Mesodermal cell (in vitro differentiated cells): ENCODE measurements around the gene HDAC2. TPM values are rescaled to one million over a fixed set of nuclear protein-coding genes. Genes with fewer than 3 reads are reported as not detected.
A peak's percentile ranks its signal among the peaks of the same experiment; 100 is the strongest.
"Not testable (repeated sequence)": the region's sequence is repeated elsewhere in the genome, so short reads cannot be mapped to it uniquely, and the experiment has no call there.

Experiments
- H3K27ac ChIP-seq: 2 replicates; pipeline ENCODE4 v1.7.0; 2013; ENCODE audit warnings: mild to moderate bottlenecking, low read depth, low read length, moderate library complexity; ENCODE audit not compliant: severe bottlenecking
- H3K36me3 ChIP-seq: 2 replicates; pipeline ENCODE4 v1.7.1; 2013; ENCODE audit warnings: mild to moderate bottlenecking, low read length, moderate library complexity; ENCODE audit not compliant: control insufficient read depth, insufficient read depth
- H3K4me1 ChIP-seq: one replicate; pipeline ENCODE4 v1.7.1; 2013; ENCODE audit warnings: mild to moderate bottlenecking, low read length; ENCODE audit not compliant: insufficient read depth, control insufficient read depth, poor library complexity, severe bottlenecking
- H3K4me3 ChIP-seq: 2 replicates; pipeline ENCODE4 v1.7.0; 2013; ENCODE audit warnings: low read length, control low read depth, mild to moderate bottlenecking; ENCODE audit not compliant: insufficient read depth, poor library complexity, severe bottlenecking; ENCODE audit errors: extremely low read depth
- H3K9me3 ChIP-seq: 2 replicates; pipeline ENCODE4 v1.7.1; 2013; ENCODE audit warnings: mild to moderate bottlenecking, low read length, moderate library complexity; ENCODE audit not compliant: control insufficient read depth
- WGBS, 2 experiments: methylation state at CpG; one replicate each; pipeline ENCODE4 v1.1.5; 2013; ENCODE audit warnings: missing lambda C conversion rate in 2 of 2; ENCODE audit not compliant: insufficient coverage in 2 of 2; 5-methylcytosine and 5-hydroxymethylcytosine counted together
- polyA plus RNA-seq, 2 experiments: library from polyadenylated mRNA; stranded (reverse); fragments of 50-300 nt; gene quantifications; one replicate each; pipeline ENCODE4 v1.2.3, GENCODE V29; 2013

Gene HDAC2
- polyA plus RNA-seq (2013, experiment 1 of 2), result 329 TPM
- polyA plus RNA-seq (2013, experiment 2 of 2), result 365 TPM

GRCh38 chr6:113970805-113971676 is at the start of gene HDAC2:
TSS of gene HDAC2 (minus strand) at chr6:113971148. CDS start at chr6:113970908, 240 bp downstream.
- H3K9me3 ChIP-seq, result no peaks in the 10 kb centered on the region
- peaks cover 4% of the 10 kb centered on the region for H3K4me1 ChIP-seq
- WGBS, 2 experiments, result 0% methylated on average over 55 to 57 of the region's 82 CpGs
- H3K4me3 ChIP-seq, result peak within 1 kb of the TSS; percentile 99
- H3K27ac ChIP-seq, result peak within 1 kb of the TSS; percentile 97
- no peaks in the 10 kb centered on the region for H3K36me3 ChIP-seq

GRCh38 chr6:114020196-114020595 is 49.2 kb upstream of the HDAC2 start:
- Histone ChIP-seq H3K27ac (no peak overlapping the region), H3K4me1 (peaks cover 8% of the 10 kb centered on the region), H3K36me3 (peaks cover 4% of the 10 kb centered on the region), H3K9me3 (no peaks in the 10 kb centered on the region), H3K4me3 (no peak overlapping the region)
- 91 to 92% methylated on average over 15 of the region's 15 CpGs for WGBS, 2 experiments

DNA sequence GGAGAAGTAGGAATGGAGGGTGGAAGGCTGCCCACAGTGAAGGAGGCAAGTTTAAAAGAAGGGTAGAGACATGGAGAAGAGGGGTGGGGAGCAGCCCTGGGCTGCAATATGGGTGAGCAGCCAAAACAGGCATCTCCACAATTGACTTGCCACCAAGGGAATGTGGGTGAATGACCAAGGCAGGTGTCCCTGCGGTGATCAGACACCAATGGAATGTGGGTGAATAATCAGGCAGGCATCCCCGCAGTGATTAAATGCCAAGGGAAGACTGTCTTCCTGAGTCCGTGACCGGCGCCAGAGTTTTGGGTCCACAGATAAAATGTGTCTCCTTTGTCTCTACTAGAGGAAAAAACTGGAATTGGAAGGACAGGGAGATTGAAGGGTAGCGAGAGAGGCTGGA is 46.2 kb upstream of the HDAC2 start:
- not testable (repeated sequence) for H3K4me3 ChIP-seq, H3K36me3 ChIP-seq, H3K9me3 ChIP-seq, H3K4me1 ChIP-seq
- WGBS, 2 experiments, result 87 to 91% methylated on average over 4 to 5 of the region's 6 CpGs
- peak overlapping the region; percentile 60 for H3K27ac ChIP-seq

GRCh38 chr6:114014106-114014505 is 43.2 kb upstream of the HDAC2 start:
- not testable (repeated sequence) for H3K9me3 ChIP-seq, H3K36me3 ChIP-seq, H3K27ac ChIP-seq
- peaks cover 26% of the 10 kb centered on the region for H3K4me1 ChIP-seq
- H3K4me3 ChIP-seq, result peak overlapping the region; percentile 14
- WGBS, 2 experiments, result 76 to 92% methylated on average over 2 of the region's 2 CpGs

DNA sequence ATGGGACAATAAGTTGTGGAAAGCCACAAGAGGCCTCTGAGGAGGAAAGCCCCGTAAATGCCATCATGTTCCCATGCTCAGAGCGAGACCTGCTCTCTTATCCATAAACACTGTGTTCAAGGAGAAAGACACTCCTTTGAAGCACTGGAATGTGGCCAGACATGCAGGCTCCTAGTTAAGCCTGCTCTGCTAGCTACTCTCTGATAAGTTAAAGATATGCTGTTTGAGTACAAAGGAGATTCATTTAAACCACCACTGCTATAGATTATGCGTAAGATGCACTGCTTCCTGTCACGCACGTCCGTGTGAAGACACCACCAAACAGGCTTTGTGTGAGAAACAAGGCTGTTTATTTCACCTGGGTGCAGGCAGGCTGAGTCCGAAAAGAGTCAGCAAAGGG is 40.5 kb upstream of the HDAC2 start:
- Histone ChIP-seq H3K27ac (peak overlapping the region; percentile 96), H3K4me1 (peaks cover 28% of the 10 kb centered on the region)
- WGBS, 2 experiments, result 33 to 58% methylated on average over 6 to 7 of the region's 7 CpGs

DNA sequence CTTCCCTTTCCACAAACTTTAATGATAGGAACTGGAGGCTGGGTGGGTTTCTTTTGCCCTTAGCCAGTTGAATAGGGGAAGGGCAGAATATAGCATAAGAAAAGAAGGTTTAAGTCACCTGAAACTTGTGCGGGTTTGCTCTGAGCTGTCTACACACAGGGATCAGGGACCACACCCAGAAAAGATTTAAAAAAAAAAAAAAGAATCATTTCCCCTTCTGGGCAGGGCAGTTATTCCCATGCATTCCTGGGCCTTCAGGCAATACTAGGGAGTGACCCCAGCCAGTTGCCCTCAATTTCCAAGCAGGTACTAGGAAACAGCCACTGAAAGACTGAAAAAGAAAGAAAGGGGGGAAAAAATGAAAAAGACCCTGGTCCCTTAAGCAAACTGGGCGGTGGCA is 39.6 kb upstream of the HDAC2 start:
- peak overlapping the region; percentile 38 for H3K4me3 ChIP-seq

More for the DNA sequence above, 40.5 kb upstream of the HDAC2 start:
- H3K36me3 ChIP-seq, H3K9me3 ChIP-seq: not testable (repeated sequence)
- peak overlapping the region; percentile 38 for H3K4me3 ChIP-seq

DNA sequence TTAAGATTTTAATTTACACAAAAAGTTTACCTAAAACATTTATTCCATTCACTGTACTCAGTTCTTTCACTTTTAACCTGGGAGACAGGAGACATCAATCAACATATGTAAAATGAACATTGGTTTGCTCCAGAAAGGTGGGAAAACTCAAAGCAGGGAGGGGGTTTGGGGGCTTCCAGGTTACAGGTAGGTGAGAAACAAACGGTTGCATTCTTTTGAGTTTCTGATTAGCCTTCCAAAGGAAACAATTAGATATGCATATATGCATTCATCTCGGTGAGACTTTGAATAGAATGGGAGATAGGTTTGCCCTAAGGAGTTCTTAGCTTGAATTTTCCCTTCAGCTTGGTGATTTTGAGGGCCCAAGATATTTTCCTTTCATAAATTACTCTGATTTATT is 38.2 kb upstream of the HDAC2 start:
- Histone ChIP-seq H3K36me3 (peaks cover 22% of the 10 kb centered on the region), H3K4me1 (peaks cover 27% of the 10 kb centered on the region)
- WGBS, 2 experiments, result no CpG with 5 or more reads among the region's 2 CpGs

More for the DNA sequence above, 39.6 kb upstream of the HDAC2 start:
- Histone ChIP-seq H3K36me3 (peaks cover 12% of the 10 kb centered on the region), H3K27ac (peak overlapping the region; percentile 96), H3K9me3 (no peaks in the 10 kb centered on the region), H3K4me1 (peaks cover 27% of the 10 kb centered on the region)
- WGBS, 2 experiments, result 60 to 90% methylated on average over 1 to 2 of the region's 2 CpGs

DNA sequence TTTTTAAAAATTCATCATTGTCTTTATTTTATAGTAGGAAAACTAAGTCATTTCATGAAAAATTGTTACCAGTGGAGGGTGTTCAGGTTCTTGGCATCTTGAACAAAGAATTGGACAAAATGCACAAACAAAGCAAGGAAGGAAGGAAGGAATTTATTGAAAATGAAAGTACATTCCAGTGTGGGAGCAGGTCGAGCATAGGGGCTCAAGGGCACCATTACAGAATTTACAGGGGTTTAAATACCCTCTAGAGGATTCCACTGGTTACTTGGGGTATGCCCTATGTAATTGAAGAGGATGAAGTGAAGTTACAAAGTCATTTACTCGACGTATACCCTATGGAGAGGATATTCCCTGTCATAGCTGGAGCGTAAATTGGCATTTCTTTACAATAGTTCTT is 37.4 kb upstream of the HDAC2 start:
- no peak overlapping the region for H3K27ac ChIP-seq
- H3K36me3 ChIP-seq, result peaks cover 22% of the 10 kb centered on the region
- 67% methylated on average over 1 of the region's 4 CpGs; no CpG with 5 or more reads in 1 of the 2 experiments for WGBS, 2 experiments
- H3K9me3 ChIP-seq, result no peaks in the 10 kb centered on the region
- H3K4me1 ChIP-seq, result peaks cover 27% of the 10 kb centered on the region
- peak overlapping the region; percentile 11 for H3K4me3 ChIP-seq

More for the DNA sequence above, 38.2 kb upstream of the HDAC2 start:
- peak overlapping the region; percentile 38 for H3K4me3 ChIP-seq
- H3K27ac ChIP-seq, result no peak overlapping the region
- no peaks in the 10 kb centered on the region for H3K9me3 ChIP-seq

DNA sequence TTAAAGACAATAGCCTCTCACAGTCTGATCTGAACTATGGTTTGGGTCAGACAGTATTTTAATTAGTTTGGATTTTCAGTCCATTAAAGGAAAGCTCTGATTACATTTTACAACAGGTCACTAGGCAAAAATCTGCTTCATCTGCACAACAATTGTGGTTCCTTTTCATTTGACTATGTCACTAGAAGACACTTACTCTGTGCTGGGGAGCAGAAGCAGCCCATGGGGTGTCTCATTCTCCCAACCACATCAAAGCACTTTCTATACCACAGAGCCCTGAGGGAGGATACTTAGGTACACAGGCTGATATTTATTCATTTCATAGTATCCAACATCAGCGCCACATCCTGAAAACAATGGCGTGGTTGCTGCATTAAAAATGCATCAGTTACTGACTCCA is 36.6 kb upstream of the HDAC2 start:
- peaks cover 24% of the 10 kb centered on the region for H3K36me3 ChIP-seq
- H3K4me1 ChIP-seq, result peaks cover 27% of the 10 kb centered on the region
- no peak overlapping the region for H3K27ac ChIP-seq
- no peaks in the 10 kb centered on the region for H3K9me3 ChIP-seq
- peak overlapping the region; percentile 11 for H3K4me3 ChIP-seq
- 93 to 100% methylated on average over 1 to 2 of the region's 2 CpGs for WGBS, 2 experiments

DNA sequence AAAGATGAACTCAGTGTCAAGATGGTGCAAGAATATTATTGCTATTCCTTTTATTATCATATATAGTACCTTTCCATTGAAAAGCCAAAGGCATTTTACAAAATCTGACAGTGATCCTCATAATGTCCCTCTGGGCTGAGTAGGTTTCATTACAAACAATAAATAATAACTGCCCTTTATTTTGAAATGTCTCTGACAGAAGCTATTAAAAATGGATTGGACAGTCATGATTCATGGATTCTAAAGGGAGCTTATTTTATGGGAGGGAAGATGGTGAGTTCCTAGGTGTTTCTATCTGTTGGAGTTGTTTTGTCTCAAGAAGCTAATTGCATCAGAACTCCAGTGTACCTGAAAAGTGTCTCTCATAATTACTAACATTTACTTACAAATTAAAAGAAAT is 30.4 kb upstream of the HDAC2 start:
- no peak overlapping the region for H3K27ac ChIP-seq
- peaks cover 5% of the 10 kb centered on the region for H3K9me3 ChIP-seq
- no peak overlapping the region for H3K4me3 ChIP-seq
- peaks cover 58% of the 10 kb centered on the region for H3K36me3 ChIP-seq
- H3K4me1 ChIP-seq, result peaks cover 12% of the 10 kb centered on the region

DNA sequence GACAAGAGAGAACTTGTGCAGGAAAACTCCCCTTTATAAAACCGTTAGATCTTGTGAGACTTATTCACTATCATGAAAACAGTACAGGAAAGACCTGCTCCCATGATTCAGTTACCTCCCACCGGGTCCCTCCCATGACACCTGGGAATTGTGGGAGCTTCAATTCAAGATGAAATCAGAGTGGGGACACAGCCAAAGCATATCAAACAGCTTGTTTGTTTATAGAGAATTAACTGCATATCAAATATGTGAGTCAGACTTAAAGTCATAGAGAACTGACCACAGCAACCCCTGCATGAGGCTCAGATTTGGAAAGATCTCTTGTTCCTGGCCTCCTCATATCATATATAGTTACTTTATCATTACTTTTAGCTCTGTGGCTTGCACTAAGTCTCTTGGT is 29.1 kb upstream of the HDAC2 start:
- Histone ChIP-seq H3K4me1 (peaks cover 23% of the 10 kb centered on the region), H3K9me3 (peaks cover 5% of the 10 kb centered on the region), H3K36me3 (peaks cover 47% of the 10 kb centered on the region), H3K4me3 (no peak overlapping the region), H3K27ac (no peak overlapping the region)
- 83 to 100% methylated on average over 1 of the region's 2 CpGs for WGBS, 2 experiments
